ENCODE results near the gene ADAM33.

DNA sequence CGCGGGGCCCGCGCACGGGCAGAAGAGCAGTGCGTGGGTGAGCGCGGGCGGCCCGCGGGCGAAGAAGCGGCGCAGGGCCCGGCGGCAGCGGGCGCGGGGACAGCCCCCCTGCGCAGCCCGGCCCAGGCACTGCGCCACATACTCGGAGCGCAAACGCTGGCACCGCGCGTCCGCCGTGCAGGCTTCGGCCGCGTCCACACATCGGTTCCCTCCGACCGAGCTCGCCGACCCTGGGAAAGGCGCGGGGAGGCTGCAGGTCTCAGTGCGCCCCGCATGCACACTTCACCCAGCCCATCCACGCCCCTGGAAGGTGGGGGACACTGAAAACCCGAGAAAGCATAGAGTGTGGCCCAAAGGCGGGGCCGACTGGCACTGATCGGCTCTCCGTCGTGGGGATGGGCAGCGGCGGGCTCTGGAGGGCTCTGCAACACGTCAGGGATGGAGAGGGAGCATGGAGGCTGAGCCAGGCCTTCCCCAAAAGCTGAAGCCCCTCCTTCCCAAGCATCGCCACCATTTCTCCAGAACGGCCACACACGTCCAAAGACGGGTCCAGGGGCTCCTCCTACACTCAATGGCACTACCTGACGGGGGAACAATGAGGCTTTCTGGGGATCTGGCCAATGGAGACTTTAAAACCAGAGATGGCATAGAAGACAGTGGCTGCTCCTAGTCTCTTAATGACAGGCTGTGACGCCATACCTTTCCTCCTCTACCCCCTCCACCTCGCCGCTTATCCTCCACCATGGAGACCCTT, 20.6 kb downstream of the ADAM33 start:
- TF ChIP-seq EP300 (conservative IDR thresholded peaks at IDR 0.05; ENCODE audit: poor library complexity, severe bottlenecking), result no peak
- TF ChIP-seq POLR2AphosphoS5 (IDR thresholded peaks at IDR 0.05), result no peak
- TF ChIP-seq, protein P1, sequence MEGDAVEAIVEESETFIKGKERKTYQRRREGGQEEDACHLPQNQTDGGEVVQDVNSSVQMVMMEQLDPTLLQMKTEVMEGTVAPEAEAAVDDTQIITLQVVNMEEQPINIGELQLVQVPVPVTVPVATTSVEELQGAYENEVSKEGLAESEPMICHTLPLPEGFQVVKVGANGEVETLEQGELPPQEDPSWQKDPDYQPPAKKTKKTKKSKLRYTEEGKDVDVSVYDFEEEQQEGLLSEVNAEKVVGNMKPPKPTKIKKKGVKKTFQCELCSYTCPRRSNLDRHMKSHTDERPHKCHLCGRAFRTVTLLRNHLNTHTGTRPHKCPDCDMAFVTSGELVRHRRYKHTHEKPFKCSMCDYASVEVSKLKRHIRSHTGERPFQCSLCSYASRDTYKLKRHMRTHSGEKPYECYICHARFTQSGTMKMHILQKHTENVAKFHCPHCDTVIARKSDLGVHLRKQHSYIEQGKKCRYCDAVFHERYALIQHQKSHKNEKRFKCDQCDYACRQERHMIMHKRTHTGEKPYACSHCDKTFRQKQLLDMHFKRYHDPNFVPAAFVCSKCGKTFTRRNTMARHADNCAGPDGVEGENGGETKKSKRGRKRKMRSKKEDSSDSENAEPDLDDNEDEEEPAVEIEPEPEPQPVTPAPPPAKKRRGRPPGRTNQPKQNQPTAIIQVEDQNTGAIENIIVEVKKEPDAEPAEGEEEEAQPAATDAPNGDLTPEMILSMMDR (IDR thresholded peaks at IDR 0.05; ENCODE audit: poor library complexity, severe bottlenecking), result no peak
- no peak for TF ChIP-seq SMC3 (conservative IDR thresholded peaks at IDR 0.05; ENCODE audit: poor library complexity)
